MCF 10A (cell line): ENCODE measurements around the gene CORO2B. TPM values are rescaled to one million over a fixed set of nuclear protein-coding genes. Genes with fewer than 3 reads are reported as not detected.
A peak's percentile ranks its signal among the peaks of the same experiment; 100 is the strongest.

Experiments used
- BruUV-seq: library from RNA; stranded (reverse); fragments of 400-500 nt; replicated peaks from 2 replicates; lab custom pipeline; 2021; lab: Mats Ljungman, UMichigan
- CTCF ChIA-PET: fragments of 300-600 bp; sonication (Branson Sonifier 250); formaldehyde crosslinking; extraction: SDS; loops from one replicate; lab custom pipeline; 2021; ENCODE audit warnings: antibody characterized with exemption, inconsistent platforms; lab: Yijun Ruan, JAX
- POLR2A ChIA-PET: fragments of 300-600, 350-650 bp; sonication (Branson Sonifier 250); formaldehyde crosslinking; extraction: SDS; loops from one replicate; lab custom pipeline; 2020; ENCODE audit warnings: antibody characterized with exemption, inconsistent platforms; lab: Yijun Ruan, JAX
- DNase-seq: peaks from one replicate; pipeline ENCODE4 v3.0.0-alpha.2; 2018; ENCODE audit not compliant: unreplicated experiment
- H3K27ac Mint-ChIP-seq: one replicate; pipeline ENCODE4 v1.8.0; 2022; ENCODE audit warnings: mild to moderate bottlenecking, low read depth, mixed read lengths; ENCODE audit not compliant: unreplicated experiment
- H3K27me3 Mint-ChIP-seq: one replicate; pipeline ENCODE4 v1.8.0; 2022; ENCODE audit warnings: mixed read lengths; ENCODE audit not compliant: insufficient read depth, unreplicated experiment
- H3K36me3 Mint-ChIP-seq: one replicate; pipeline ENCODE4 v1.8.0; 2022; ENCODE audit warnings: mild to moderate bottlenecking, moderate library complexity, mixed read lengths; ENCODE audit not compliant: insufficient read depth, unreplicated experiment
- H3K4me1 Mint-ChIP-seq: one replicate; pipeline ENCODE4 v1.8.0; 2022; ENCODE audit warnings: mixed read lengths; ENCODE audit not compliant: insufficient read depth, unreplicated experiment
- H3K4me3 Mint-ChIP-seq: one replicate; pipeline ENCODE4 v1.8.0; 2022; ENCODE audit warnings: mild to moderate bottlenecking, moderate library complexity, mixed read lengths; ENCODE audit not compliant: unreplicated experiment
- H3K9me3 Mint-ChIP-seq: one replicate; pipeline ENCODE4 v1.8.0; 2022; ENCODE audit warnings: mixed read lengths; ENCODE audit not compliant: unreplicated experiment
- CTCF ChIP-seq: fragments of 200-600 bp; IDR thresholded peaks from one replicate; pipeline ENCODE4 v1.8.0; 2022; ENCODE audit warnings: antibody characterized with exemption, mild to moderate bottlenecking; ENCODE audit not compliant: unreplicated experiment
- intact Hi-C: fragments of 100-400 bp; cut with micrococcal nuclease; formaldehyde crosslinking; loops from 2 replicates; pipeline ENCODE4 v1.14.1; 2022
- total RNA-seq: library from RNA; stranded (reverse); gene quantifications from 2 replicates; pipeline ENCODE4 v1.2.3, GENCODE V29; 2022

The CORO2B gene
- total RNA-seq, 1 experiment from 2014 or later: 0.79 TPM

- H3K4me3 Mint-ChIP-seq: no peak overlapping the region
Observed at GRCh38 chr15:68729789-68730411, 151.1 kb downstream of the CORO2B start.

GRCh38 chr15:68730471-68730919 is 151.7 kb downstream of the CORO2B start:
- no peaks in the 10 kb centered on the region for H3K27me3 Mint-ChIP-seq
- H3K9me3 Mint-ChIP-seq: no peaks in the 10 kb centered on the region
- no TSS peak for BruUV-seq
- intact Hi-C loops: loop anchor here (1.0 kb wide), 2 partner anchors 99 to 145 kb away; no protein-coding TSS in a partner anchor
- no peaks in the 10 kb centered on the region for H3K4me1 Mint-ChIP-seq
- H3K27ac Mint-ChIP-seq: no peak overlapping the region
- peak; percentile 61 for TF ChIP-seq CTCF
- DNase-seq: peak; percentile 53
- H3K4me3 Mint-ChIP-seq: no peak overlapping the region
- CTCF ChIA-PET: interaction anchor here (0.6 to 2.0 kb wide), 12 partner anchors 10 to 195 kb away, joined by 3 to 20 read pairs (median 4); no protein-coding TSS in a partner anchor
- H3K36me3 Mint-ChIP-seq: peaks cover 7% of the 10 kb centered on the region
- POLR2A ChIA-PET: interaction anchor here (1.6 kb wide), 1 partner anchor 146 kb away, joined by 5 read pairs; no protein-coding TSS in a partner anchor

More at GRCh38 chr15:68729789-68730411, 151.1 kb downstream of the CORO2B start:
- H3K4me1 Mint-ChIP-seq: no peaks in the 10 kb centered on the region
- no TSS peak for BruUV-seq
- no peaks in the 10 kb centered on the region for H3K27me3 Mint-ChIP-seq
- no peak for TF ChIP-seq CTCF
- no peaks in the 10 kb centered on the region for H3K9me3 Mint-ChIP-seq
- CTCF ChIA-PET: interaction anchor here (0.5 to 2.0 kb wide), 10 partner anchors 8 to 801 kb away, joined by 3 to 9 read pairs (median 3); no protein-coding TSS in a partner anchor
- DNase-seq: no peak
- intact Hi-C loops: loop anchor here (1.0 kb wide), 2 partner anchors 99 to 145 kb away; no protein-coding TSS in a partner anchor
- H3K36me3 Mint-ChIP-seq: peaks cover 7% of the 10 kb centered on the region
- POLR2A ChIA-PET: no interaction called here
- H3K27ac Mint-ChIP-seq: no peak overlapping the region

- no peaks in the 10 kb centered on the region for H3K9me3 Mint-ChIP-seq
- intact Hi-C loops: loop anchor here (1.0 kb wide), 2 partner anchors 98 to 144 kb away; no protein-coding TSS in a partner anchor
- no TSS peak for BruUV-seq
- CTCF ChIA-PET: interaction anchor here (0.5 to 2.0 kb wide), 16 partner anchors 9 to 221 kb away, joined by 3 to 20 read pairs (median 3); no protein-coding TSS in a partner anchor
- H3K27me3 Mint-ChIP-seq: no peaks in the 10 kb centered on the region
- no peak overlapping the region for H3K4me3 Mint-ChIP-seq
- H3K36me3 Mint-ChIP-seq: peaks cover 7% of the 10 kb centered on the region
- TF ChIP-seq CTCF: no peak
- DNase-seq: no peak
- H3K4me1 Mint-ChIP-seq: no peaks in the 10 kb centered on the region
- H3K27ac Mint-ChIP-seq: no peak overlapping the region
- POLR2A ChIA-PET: interaction anchor here (1.6 kb wide), 1 partner anchor 145 kb away, joined by 5 read pairs; no protein-coding TSS in a partner anchor
Observed at GRCh38 chr15:68730976-68731897, 152.4 kb downstream of the CORO2B start.
